ENCODE results near the gene OPCML. TPM values are rescaled to one million over a fixed set of nuclear protein-coding genes. Genes with fewer than 3 reads are reported as not detected.

Gene OPCML
- polyA plus RNA-seq, 1 donor from 2014 or later = 11.6 TPM

GRCh38 chr11:133414506-133414905, 117.8 kb downstream of the OPCML start:
- H3K4me2 ChIP-seq (ENCODE audit: low read length) = no peak overlapping the region
- TF ChIP-seq EZH2 (IDR thresholded peaks at IDR 0.05; ENCODE audit: borderline replicate concordance, insufficient read depth, low read length, poor library complexity, severe bottlenecking) = no peak
- TF ChIP-seq EP300 (conservative IDR thresholded peaks at IDR 0.05; ENCODE audit: poor library complexity, severe bottlenecking) = no peak
- TF ChIP-seq CTCF (IDR thresholded peaks at IDR 0.05; ENCODE audit: poor library complexity, severe bottlenecking) = no peak
- H3K27me3 ChIP-seq (ENCODE audit: insufficient read depth, low read depth, low read length) = no peaks in the 10 kb centered on the region
- H3K27ac ChIP-seq (ENCODE audit: low read length) = no peak overlapping the region
- no peaks in the 10 kb centered on the region for H4K20me1 ChIP-seq (ENCODE audit: insufficient read depth)
- no peaks in the 10 kb centered on the region for H3K79me2 ChIP-seq (replicated peaks; ENCODE audit: insufficient read depth, low read length)
- no peaks in the 10 kb centered on the region for H3K36me3 ChIP-seq (ENCODE audit: insufficient read depth, low read length)
- H3K9me2 ChIP-seq (ENCODE audit: insufficient read depth, low read length) = no peaks in the 10 kb centered on the region
- H3K4me3 ChIP-seq (ENCODE audit: low read length) = no peak overlapping the region
- H3K9me3 ChIP-seq (ENCODE audit: low read length) = no peaks in the 10 kb centered on the region
- H3F3A ChIP-seq (ENCODE audit: insufficient read depth, low read length, poor library complexity, severe bottlenecking) = no peaks in the 10 kb centered on the region
- no peak overlapping the region for H3K9ac ChIP-seq (ENCODE audit: low read length)
- no peak overlapping the region for H2AFZ ChIP-seq (ENCODE audit: low read depth, low read length)

- H4K20me1 ChIP-seq (ENCODE audit: insufficient read depth) = no peaks in the 10 kb centered on the region
- no peaks in the 10 kb centered on the region for H3F3A ChIP-seq (ENCODE audit: insufficient read depth, low read length, poor library complexity, severe bottlenecking)
- H2AFZ ChIP-seq (ENCODE audit: low read depth, low read length) = no peak overlapping the region
- no peaks in the 10 kb centered on the region for H3K9me2 ChIP-seq (ENCODE audit: insufficient read depth, low read length)
- H3K27me3 ChIP-seq (ENCODE audit: insufficient read depth, low read depth, low read length) = no peaks in the 10 kb centered on the region
- no peaks in the 10 kb centered on the region for H3K36me3 ChIP-seq (ENCODE audit: insufficient read depth, low read length)
- H3K4me2 ChIP-seq (ENCODE audit: low read length) = no peak overlapping the region
- no peaks in the 10 kb centered on the region for H3K79me2 ChIP-seq (replicated peaks; ENCODE audit: insufficient read depth, low read length)
- no peak overlapping the region for H3K4me3 ChIP-seq (ENCODE audit: low read length)
- no peak overlapping the region for H3K27ac ChIP-seq (ENCODE audit: low read length)
- H3K9me3 ChIP-seq (ENCODE audit: low read length) = no peaks in the 10 kb centered on the region
- H3K9ac ChIP-seq (ENCODE audit: low read length) = no peak overlapping the region
- TF ChIP-seq RAD21 (conservative IDR thresholded peaks at IDR 0.05) = no peak
- no peak for TF ChIP-seq TAF1 (IDR thresholded peaks at IDR 0.05; ENCODE audit: low read depth)
- no peak for TF ChIP-seq REST (IDR thresholded peaks at IDR 0.05; ENCODE audit: borderline replicate concordance)
- no peak for TF ChIP-seq EP300 (conservative IDR thresholded peaks at IDR 0.05; ENCODE audit: poor library complexity, severe bottlenecking)
- TF ChIP-seq EZH2 (IDR thresholded peaks at IDR 0.05; ENCODE audit: borderline replicate concordance, insufficient read depth, low read length, poor library complexity, severe bottlenecking) = no peak
- no peak for TF ChIP-seq MXI1 (conservative IDR thresholded peaks at IDR 0.05; ENCODE audit: poor library complexity, severe bottlenecking)
- TF ChIP-seq SMC3 (conservative IDR thresholded peaks at IDR 0.05; ENCODE audit: poor library complexity) = no peak
- TF ChIP-seq CTCF (IDR thresholded peaks at IDR 0.05; ENCODE audit: poor library complexity, severe bottlenecking) = no peak
- no peak for TF ChIP-seq POLR2AphosphoS5 (IDR thresholded peaks at IDR 0.05)
Observed at GRCh38 chr11:133413703-133414102, 118.6 kb downstream of the OPCML start.
